ENCODE measurements around the gene BNC2. TPM values are rescaled to one million over a fixed set of nuclear protein-coding genes. Genes with fewer than 3 reads are reported as not detected.

BNC2 gene
- total and polyA plus RNA-seq, 8 donors, result 0.28 to 7.6 (median 0.99) TPM

DNA sequence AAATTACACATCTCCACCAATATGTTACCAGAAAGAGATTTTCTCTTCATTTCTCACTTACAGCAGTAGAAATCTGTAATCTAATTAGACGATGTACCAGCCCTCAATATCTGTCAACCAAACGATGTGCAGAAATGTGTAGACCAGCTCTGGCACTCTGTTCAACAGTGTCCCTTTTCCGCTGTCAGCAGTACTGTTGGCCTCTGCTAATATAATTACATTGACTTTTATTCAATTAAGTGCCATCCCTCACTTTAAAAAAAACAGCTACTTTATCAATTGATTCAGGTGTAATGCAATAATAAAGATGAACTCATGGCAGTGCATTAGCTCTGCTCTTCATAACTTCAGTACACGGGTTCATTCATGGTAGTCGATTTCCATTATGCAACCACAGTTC is 448.4 kb downstream of the BNC2 start:
- no peak overlapping the region for H3K27ac ChIP-seq
- 64 to 79% methylated on average over 5 of the region's 5 CpGs for WGBS, 2 donors
- intact Hi-C loops (cut with DNase I), result no loop called here
- DNase-seq (no peak), ATAC-seq (no peak), FAIRE-seq (no peak)
- H3K36me3 ChIP-seq, result no peaks in the 10 kb centered on the region
- TF ChIP-seq CTCF (IDR thresholded peaks at IDR 0.05), result no peak
- H3K9me3 ChIP-seq, result no peaks in the 10 kb centered on the region
- H3K4me1 ChIP-seq, result no peaks in the 10 kb centered on the region
- no peaks in the 10 kb centered on the region for H3K27me3 ChIP-seq
- no peak overlapping the region for H3K4me3 ChIP-seq

DNA sequence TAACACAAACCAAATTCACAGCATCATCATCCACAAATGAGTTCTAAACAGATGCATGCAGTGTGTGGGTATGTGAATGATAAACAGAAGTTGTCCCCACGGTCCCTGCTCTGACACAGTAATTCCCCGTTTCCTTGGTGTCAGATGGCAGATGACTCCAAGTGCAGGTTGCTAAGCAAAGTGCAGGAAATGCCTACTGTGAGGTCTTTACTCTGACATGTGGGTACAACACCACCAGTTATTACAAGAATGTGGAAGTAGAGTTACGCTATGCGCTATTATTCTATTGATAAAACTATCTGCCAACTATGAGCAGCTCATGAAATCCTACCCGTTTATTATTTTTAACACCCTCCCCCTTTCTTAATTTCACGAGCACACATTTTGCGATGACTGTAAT is 448.9 kb downstream of the BNC2 start:
- no peak overlapping the region for H3K4me3 ChIP-seq
- H3K27me3 ChIP-seq, result no peaks in the 10 kb centered on the region
- WGBS, 2 donors, result 59 to 63% methylated on average over 7 of the region's 7 CpGs
- intact Hi-C loops (cut with DNase I), result no loop called here
- ATAC-seq (no peak), DNase-seq (no peak), FAIRE-seq (no peak)
- no peak overlapping the region for H3K27ac ChIP-seq
- no peaks in the 10 kb centered on the region for H3K9me3 ChIP-seq
- no peaks in the 10 kb centered on the region for H3K36me3 ChIP-seq
- no peaks in the 10 kb centered on the region for H3K4me1 ChIP-seq
- no peak for TF ChIP-seq CTCF (IDR thresholded peaks at IDR 0.05)

DNA sequence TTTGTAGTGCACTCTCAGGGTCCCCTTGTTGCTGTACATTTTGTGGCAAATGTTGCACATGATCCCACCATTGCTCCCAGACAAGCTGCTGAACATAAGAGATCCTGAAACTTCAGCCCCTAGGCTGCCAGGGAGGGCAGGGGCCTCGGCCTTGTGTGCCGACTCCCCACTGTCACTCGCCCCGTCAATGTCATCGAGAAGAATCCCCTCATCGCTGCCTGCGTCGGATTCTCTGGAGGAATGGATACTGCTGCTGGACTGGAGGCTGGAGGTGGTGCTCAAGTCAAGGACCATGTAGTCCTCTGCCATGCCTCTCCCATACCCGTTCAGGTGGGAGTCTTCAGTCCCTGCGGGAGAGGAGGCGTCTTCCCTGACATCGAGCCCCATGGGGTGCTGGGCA is 451.3 kb downstream of the BNC2 start:
- TF ChIP-seq CTCF (IDR thresholded peaks at IDR 0.05), result no peak
- Histone ChIP-seq H3K9me3 (no peaks in the 10 kb centered on the region), H3K27ac (no peak overlapping the region), H3K4me3 (no peak overlapping the region), H3K36me3 (no peaks in the 10 kb centered on the region), H3K27me3 (no peaks in the 10 kb centered on the region), H3K4me1 (no peaks in the 10 kb centered on the region)
- no peak for ATAC-seq
- FAIRE-seq, result no peak
- DNase-seq, result no peak
- intact Hi-C loops (cut with DNase I), result no loop called here
- 85 to 90% methylated on average over 12 of the region's 12 CpGs for WGBS, 2 donors

DNA sequence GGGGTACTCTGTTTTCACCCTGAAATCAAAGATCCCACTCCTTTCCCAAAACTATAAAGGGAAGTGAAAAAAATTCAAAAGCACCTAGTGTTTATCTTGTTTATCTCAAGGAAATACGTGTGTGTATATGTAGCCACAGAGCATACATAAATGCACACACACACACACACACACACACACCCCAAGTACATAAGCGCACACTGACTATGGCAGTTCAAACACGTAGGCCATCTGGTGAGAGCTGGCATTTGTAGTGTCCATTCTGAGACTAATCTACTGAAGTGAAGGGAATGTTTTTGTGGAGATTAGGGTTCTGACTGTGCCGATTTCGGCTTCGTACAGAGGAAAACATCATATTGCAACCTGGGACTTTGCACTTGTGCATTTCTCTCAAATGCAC is 451.7 kb downstream of the BNC2 start:
- no peak for ATAC-seq
- intact Hi-C loops (cut with DNase I), result no loop called here
- no peak for TF ChIP-seq CTCF (IDR thresholded peaks at IDR 0.05)
- Histone ChIP-seq H3K36me3 (no peaks in the 10 kb centered on the region), H3K9me3 (no peaks in the 10 kb centered on the region), H3K27ac (no peak overlapping the region), H3K27me3 (no peaks in the 10 kb centered on the region), H3K4me1 (no peaks in the 10 kb centered on the region), H3K4me3 (no peak overlapping the region)
- FAIRE-seq, result no peak
- WGBS, 2 donors, result 65 to 70% methylated on average over 6 of the region's 6 CpGs
- DNase-seq, result no peak

- Histone ChIP-seq H3K4me3 (no peak overlapping the region), H3K9me3 (no peaks in the 10 kb centered on the region), H3K27me3 (no peaks in the 10 kb centered on the region), H3K27ac (no peak overlapping the region), H3K4me1 (no peaks in the 10 kb centered on the region), H3K36me3 (no peaks in the 10 kb centered on the region)
- ATAC-seq (no peak), DNase-seq (no peak), FAIRE-seq (no peak)
- 76 to 85% methylated on average over 3 of the region's 3 CpGs for WGBS, 2 donors
- TF ChIP-seq CTCF (IDR thresholded peaks at IDR 0.05), result no peak
- intact Hi-C loops (cut with DNase I), result no loop called here
Observed at GRCh38 chr9:16417749-16418148, 452.7 kb downstream of the BNC2 start.
